GM18499 (cell line): ENCODE measurements around the gene DTNB.
"Not testable (repeated sequence)": the region's sequence is repeated elsewhere in the genome, so short reads cannot be mapped to it uniquely, and the experiment has no call there.

Experiments used
- ATAC-seq: cut with Tn5 transposase; IDR thresholded peaks from one replicate; pipeline ENCODE4 v1.9.1; 2021; ENCODE audit warnings: moderate number of reproducible peaks; ENCODE audit not compliant: insufficient read depth, unreplicated experiment

The DTNB gene

GRCh38 chr2:25552318-25552717 lies 121.1 kb downstream of the DTNB start:
- ATAC-seq: no peak

GRCh38 chr2:25551316-25551715 lies 122.1 kb downstream of the DTNB start:
- ATAC-seq: no peak

- ATAC-seq: not testable (repeated sequence)
Observed at GRCh38 chr2:25549571-25549970, 123.8 kb downstream of the DTNB start.

GRCh38 chr2:25548601-25549000 lies 124.8 kb downstream of the DTNB start:
- no peak for ATAC-seq

- no peak for ATAC-seq
Observed at GRCh38 chr2:25546852-25547251, 126.5 kb downstream of the DTNB start.

- ATAC-seq: no peak
Observed at GRCh38 chr2:25545899-25546298, 127.5 kb downstream of the DTNB start.

- no peak for ATAC-seq
Observed at GRCh38 chr2:25544445-25544844, 128.9 kb downstream of the DTNB start.

- ATAC-seq: no peak
Observed at GRCh38 chr2:25543939-25544338, 129.4 kb downstream of the DTNB start.

GRCh38 chr2:25541378-25541777 lies 132.0 kb downstream of the DTNB start:
- ATAC-seq: no peak

- ATAC-seq: no peak
Observed at GRCh38 chr2:25539136-25539535, 134.2 kb downstream of the DTNB start.

- ATAC-seq: no peak
Observed at GRCh38 chr2:25537526-25537925, 135.9 kb downstream of the DTNB start.

- ATAC-seq: not testable (repeated sequence)
Observed at GRCh38 chr2:25535411-25536289, 137.7 kb downstream of the DTNB start.

- not testable (repeated sequence) for ATAC-seq
Observed at GRCh38 chr2:25534937-25535336, 138.4 kb downstream of the DTNB start.

GRCh38 chr2:25534455-25534854 lies 138.9 kb downstream of the DTNB start:
- ATAC-seq: no peak

GRCh38 chr2:25533771-25534170 lies 139.6 kb downstream of the DTNB start:
- not testable (repeated sequence) for ATAC-seq

GRCh38 chr2:25532521-25532920 lies 140.9 kb downstream of the DTNB start:
- ATAC-seq: no peak

GRCh38 chr2:25529034-25529433 lies 144.3 kb downstream of the DTNB start:
- no peak for ATAC-seq

- no peak for ATAC-seq
Observed at GRCh38 chr2:25528173-25528572, 145.2 kb downstream of the DTNB start.

GRCh38 chr2:25524507-25524906 lies 148.9 kb downstream of the DTNB start:
- ATAC-seq: no peak

GRCh38 chr2:25523060-25523459 lies 150.3 kb downstream of the DTNB start:
- ATAC-seq: no peak

- peak; percentile 77 for ATAC-seq
Observed at GRCh38 chr2:25521665-25522387, 151.6 kb downstream of the DTNB start.
